H1 (cell line): Measurements from ENCODE around the gene GLI1. TPM values are rescaled to one million over a fixed set of nuclear protein-coding genes. Genes with fewer than 3 reads are reported as not detected.

Experiments
- CTCF ChIA-PET: fragments of 300-600 bp; sonication (Branson Sonifier 250); formaldehyde crosslinking; loops from one replicate; lab custom pipeline; 2021; ENCODE audit not compliant: partially characterized antibody; lab: Charles Lee
- POLR2A ChIA-PET: fragments of 300-600 bp; sonication (Branson Sonifier 250); formaldehyde crosslinking; loops from one replicate; lab custom pipeline; 2021; ENCODE audit warnings: inconsistent platforms; ENCODE audit not compliant: partially characterized antibody; lab: Charles Lee
- DNase-seq, 2 experiments: peaks; one replicate each; pipeline versions ENCODE4 v3.0.0 to v3.0.0-alpha.2; 2010 to 2022; ENCODE audit warnings: low spot score in 2 of 2, low read depth in 1 of 2, mixed read lengths in 1 of 2
- FAIRE-seq: peaks from 2 replicates; lab custom pipeline; 2011; peaks lifted over from hg19 to GRCh38; lab: Jason Lieb, UNC
- H2AFZ ChIP-seq: 2 replicates; pipeline ENCODE4 v1.8.1; 2012; ENCODE audit warnings: low read length, inconsistent platforms
- H2AK5ac ChIP-seq: 2 replicates; pipeline ENCODE4 v1.6.1; 2013; ENCODE audit warnings: low read depth, low read length
- H2BK120ac ChIP-seq: replicated peaks from 2 replicates; pipeline ENCODE3; 2013; ENCODE audit warnings: low read depth, low read length, inconsistent platforms
- H2BK12ac ChIP-seq: 2 replicates; pipeline ENCODE4 v1.6.1; 2013; ENCODE audit warnings: low read depth, low read length
- H2BK15ac ChIP-seq: 2 replicates; pipeline ENCODE4 v1.6.1; 2013; ENCODE audit warnings: low read length
- H2BK20ac ChIP-seq: 2 replicates; pipeline ENCODE4 v1.6.1; 2013; ENCODE audit warnings: low read length
- H2BK5ac ChIP-seq: 2 replicates; pipeline ENCODE4 v1.6.1; 2013; ENCODE audit warnings: low read depth, low read length
- H3K14ac ChIP-seq: 2 replicates; pipeline ENCODE4 v1.6.1; 2013; ENCODE audit warnings: inconsistent platforms; ENCODE audit not compliant: insufficient read length
- H3K18ac ChIP-seq: 2 replicates; pipeline ENCODE4 v1.6.1; 2013; ENCODE audit warnings: low read length; ENCODE audit errors: extremely low read depth
- H3K23ac ChIP-seq: 2 replicates; pipeline ENCODE4 v1.6.1; 2013; ENCODE audit warnings: inconsistent platforms; ENCODE audit not compliant: insufficient read length
- H3K23me2 ChIP-seq: 2 replicates; pipeline ENCODE4 v1.6.1; 2013; ENCODE audit warnings: low read depth, low read length
- H3K27ac ChIP-seq: 2 replicates; pipeline ENCODE4 v1.6.1; 2011; ENCODE audit warnings: low read depth, low read length, inconsistent platforms
- H3K27me3 ChIP-seq, 4 experiments: replicated peaks in 1 of 4; 1 replicate in 1 of 4; 2 replicates in 3 of 4; pipeline versions ENCODE4 v1.6.1 to v1.8.1; 2011 to 2013; ENCODE audit warnings: low read length in 3 of 4, mild to moderate bottlenecking in 3 of 4, inconsistent platforms in 2 of 4, mixed read lengths in 2 of 4, moderate library complexity in 1 of 4; ENCODE audit not compliant: control insufficient read depth in 3 of 4, insufficient read depth in 3 of 4; ENCODE audit errors: extremely low read depth in 1 of 4
- H3K36me3 ChIP-seq, 4 experiments: 2 replicates each; pipeline versions ENCODE4 v1.6.1 to v1.8.1; 2011 to 2013; ENCODE audit warnings: mild to moderate bottlenecking in 4 of 4, low read length in 3 of 4, moderate library complexity in 2 of 4, control low read depth in 1 of 4, inconsistent platforms in 1 of 4; ENCODE audit not compliant: insufficient read depth in 4 of 4, control insufficient read depth in 2 of 4
- H3K4ac ChIP-seq: replicated peaks from 2 replicates; pipeline ENCODE3; 2013; ENCODE audit warnings: low read length, low read depth, mixed read lengths, inconsistent platforms; ENCODE audit not compliant: insufficient read length
- H3K4me1 ChIP-seq, 4 experiments: replicated peaks in 1 of 4; 1 replicate in 1 of 4; 2 replicates in 3 of 4; pipeline versions ENCODE4 v1.6.1 to v1.8.1; 2011 to 2013; ENCODE audit warnings: low read length in 3 of 4, inconsistent platforms in 2 of 4, mixed read lengths in 1 of 4; ENCODE audit not compliant: insufficient read depth in 4 of 4, control insufficient read depth in 3 of 4
- H3K4me2 ChIP-seq, 2 experiments: 2 replicates each; pipeline versions ENCODE4 v1.6.1 to v1.8.1; 2011 to 2013; ENCODE audit warnings: low read depth in 2 of 2, low read length in 2 of 2, control low read depth in 1 of 2, inconsistent platforms in 1 of 2, mild to moderate bottlenecking in 1 of 2; ENCODE audit not compliant: insufficient read depth in 1 of 2
- H3K4me3 ChIP-seq, 4 experiments: fragments of 200-600, 300-600 bp in 1 of 4; sonication (generic), shearing (Covaris generic), sonication (Bioruptor Twin) in 1 of 4; 2 replicates each; pipeline versions ENCODE4 v1.5.1 to v1.8.1; 2011 to 2016; ENCODE audit warnings: low read length in 4 of 4, low read depth in 3 of 4, control low read depth in 2 of 4, inconsistent platforms in 2 of 4, mild to moderate bottlenecking in 2 of 4, mixed read lengths in 1 of 4, moderate library complexity in 1 of 4; ENCODE audit not compliant: insufficient read depth in 2 of 4; ENCODE audit errors: extremely low read depth in 1 of 4
- H3K56ac ChIP-seq: replicated peaks from 2 replicates; pipeline ENCODE3; 2013; ENCODE audit warnings: low read depth, mild to moderate bottlenecking, mixed read lengths, low read length, inconsistent platforms; ENCODE audit not compliant: insufficient read length
- H3K79me1 ChIP-seq: 2 replicates; pipeline ENCODE4 v1.6.1; 2013; ENCODE audit warnings: low read depth, low read length, control low read depth
- H3K79me2 ChIP-seq, 2 experiments: 2 replicates each; pipeline versions ENCODE4 v1.6.1 to v1.8.1; 2012 to 2013; ENCODE audit warnings: low read length in 2 of 2, mild to moderate bottlenecking in 2 of 2, inconsistent platforms in 1 of 2; ENCODE audit not compliant: insufficient read depth in 2 of 2, control insufficient read depth in 1 of 2
- H3K9ac ChIP-seq, 4 experiments: replicated peaks in 1 of 4; 1 replicate in 1 of 4; 2 replicates in 3 of 4; pipeline versions ENCODE4 v1.6.1 to v1.8.1; 2011 to 2013; ENCODE audit warnings: low read depth in 3 of 4, low read length in 3 of 4, control low read depth in 2 of 4, mild to moderate bottlenecking in 2 of 4, moderate library complexity in 2 of 4, inconsistent platforms in 1 of 4; ENCODE audit errors: extremely low read depth in 1 of 4
- H3K9me3 ChIP-seq, 2 experiments: 2 replicates each; pipeline versions ENCODE4 v1.6.1 to v1.8.1; 2012 to 2013; ENCODE audit warnings: mild to moderate bottlenecking in 2 of 2, moderate library complexity in 2 of 2, control low read depth in 1 of 2, inconsistent platforms in 1 of 2, low read depth in 1 of 2, low read length in 1 of 2, mixed read lengths in 1 of 2; ENCODE audit not compliant: insufficient read depth in 2 of 2
- H4K20me1 ChIP-seq, 2 experiments: replicated peaks in 1 of 2; 2 replicates each; pipeline versions ENCODE3 to v1.8.1; 2011 to 2013; ENCODE audit warnings: inconsistent platforms in 2 of 2, low read length in 2 of 2, mild to moderate bottlenecking in 1 of 2; ENCODE audit not compliant: insufficient read depth in 2 of 2, control insufficient read depth in 1 of 2
- H4K5ac ChIP-seq: 2 replicates; pipeline ENCODE4 v1.6.1; 2013; ENCODE audit warnings: low read length, low read depth, mixed read lengths, inconsistent platforms; ENCODE audit not compliant: insufficient read length
- H4K8ac ChIP-seq: 2 replicates; pipeline ENCODE4 v1.8.0; 2013; ENCODE audit warnings: mild to moderate bottlenecking, moderate library complexity, low read length, inconsistent platforms; ENCODE audit not compliant: insufficient read depth; ENCODE audit errors: extremely low read depth
- H4K91ac ChIP-seq: replicated peaks from 2 replicates; pipeline ENCODE3; 2013; ENCODE audit warnings: low read length, mixed read lengths, inconsistent platforms; ENCODE audit not compliant: insufficient read length
- BCL11A ChIP-seq, 2 experiments: IDR thresholded peaks; one replicate each; pipeline ENCODE4 v1.6.1; 2011; ENCODE audit warnings: low read depth in 2 of 2, low read length in 2 of 2, mild to moderate bottlenecking in 2 of 2
- CHD2 ChIP-seq: IDR thresholded peaks from 2 replicates; pipeline ENCODE4 v1.6.1; 2012; ENCODE audit warnings: low read length, improper control_type of control experiment
- CTBP2 ChIP-seq: IDR thresholded peaks from 2 replicates; pipeline ENCODE4 v1.7.0; 2011; ENCODE audit warnings: borderline replicate concordance, mild to moderate bottlenecking, moderate library complexity, mixed read lengths, low read length; ENCODE audit not compliant: insufficient read depth, insufficient read length
- KDM1A ChIP-seq: fragments of 200-600, 300-600 bp; sonication (generic); IDR thresholded peaks from 2 replicates; pipeline ENCODE4 v1.7.1; 2016; ENCODE audit warnings: mild to moderate bottlenecking, low read length, borderline replicate concordance
- NRF1 ChIP-seq: IDR thresholded peaks from 2 replicates; pipeline ENCODE4 v1.6.1; 2011; ENCODE audit warnings: mild to moderate bottlenecking, low read depth, low read length, improper control_type of control experiment
- PHF8 ChIP-seq: fragments of 200-600 bp; sonication (generic); conservative IDR thresholded peaks from 2 replicates; pipeline ENCODE4 v1.7.1; 2012; ENCODE audit warnings: low read depth, mild to moderate bottlenecking, inconsistent platforms, low read length, moderate library complexity
- POU5F1 ChIP-seq: IDR thresholded peaks from 2 replicates; pipeline ENCODE4 v1.6.1; 2011; ENCODE audit warnings: low read depth, mild to moderate bottlenecking, low read length, moderate library complexity
- SIN3A ChIP-seq, 2 experiments: IDR thresholded peaks in 1 of 2; conservative IDR thresholded peaks in 1 of 2; 2 replicates each; pipeline ENCODE4 v1.6.1; 2011 to 2012; ENCODE audit warnings: low read length in 2 of 2, improper control_type of control experiment in 1 of 2, low read depth in 1 of 2, mild to moderate bottlenecking in 1 of 2
- SIX5 ChIP-seq: IDR thresholded peaks from 2 replicates; pipeline ENCODE4 v1.6.1; 2011; ENCODE audit warnings: mild to moderate bottlenecking, low read depth, low read length
- TAF1 ChIP-seq: IDR thresholded peaks from 2 replicates; pipeline ENCODE4 v1.6.1; 2011; ENCODE audit warnings: mild to moderate bottlenecking, low read depth, low read length
- USF2 ChIP-seq: IDR thresholded peaks from 2 replicates; pipeline ENCODE4 v1.6.1; 2011; ENCODE audit warnings: low read length, improper control_type of control experiment
- polyA plus RNA-seq, 7 experiments: library from polyadenylated mRNA; depleted of rRNA in 3 of 7; stranded (reverse) in 5 of 7; unstranded in 2 of 7; fragments of >200 nt in 5 of 7; fragments of 200-250 nt in 2 of 7; gene quantifications; 1 replicate in 5 of 7; 2 replicates in 1 of 7; 4 replicates in 1 of 7; pipeline versions ENCODE4 v1.2.1 to v1.2.3, GENCODE V29; 2011 to 2013; ENCODE audit warnings: missing spikeins in 2 of 7, mixed read lengths in 2 of 7
- total RNA-seq: library from RNA; stranded (reverse); fragmentation: NEBNext Ultra II Directional; extraction: Animal tissue kit (Norgen Biotek cat#: 25700); gene quantifications from 2 replicates; pipeline ENCODE4 v1.2.1, GENCODE V29; 2021
- TF ChIP-seq, protein P1 (sequence below): IDR thresholded peaks from 2 replicates; pipeline ENCODE4 v1.6.1; 2012; ENCODE audit warnings: low read length, inconsistent platforms

Gene GLI1
- total and polyA plus RNA-seq, 2 of the 8 experiments (the other 6 are each of a cell fraction or from before 2014, with no cell fraction given): 23.5 to 25.3 TPM

DNA sequence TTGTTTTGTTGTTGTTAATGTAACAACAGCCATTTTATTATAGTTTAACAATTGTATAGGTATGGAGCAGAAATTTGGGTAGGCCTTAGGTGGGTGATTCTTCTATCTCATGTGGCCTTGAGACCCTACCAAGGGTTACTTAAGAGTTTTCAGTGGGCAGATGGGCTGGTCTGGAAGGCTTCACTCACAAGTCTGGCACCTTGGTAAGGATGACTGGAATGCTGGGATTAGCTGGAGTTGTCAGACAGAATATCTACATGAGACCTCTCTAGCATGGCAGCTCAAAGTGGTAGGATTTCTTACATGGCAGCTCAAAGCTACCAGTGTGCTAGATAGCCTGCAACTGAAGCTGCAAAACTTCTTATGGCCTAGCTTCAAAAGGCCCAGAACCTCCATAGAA is 26.1 kb downstream of the GLI1 start:
- Histone ChIP-seq H2BK5ac (no peak overlapping the region), H3K36me3 (peaks cover 5 to 19% (median 17%) of the 10 kb centered on the region in 4 experiments), H3K79me2 (peaks cover 14 to 25% of the 10 kb centered on the region in 2 experiments), H3K9me3 (no peaks in the 10 kb centered on the region), H3K23ac (no peak overlapping the region), H4K8ac (no peak overlapping the region), H3K18ac (no peak overlapping the region), H2BK20ac (no peak overlapping the region), H2AK5ac (no peak overlapping the region), H3K14ac (no peak overlapping the region), H3K4me3 (no peak overlapping the region), H4K91ac (no peak overlapping the region), H3K4me2 (no peak overlapping the region), H3K4ac (no peak overlapping the region), H3K27ac (no peak overlapping the region), H2BK12ac (no peak overlapping the region), H4K5ac (no peak overlapping the region), H3K79me1 (peaks cover 8% of the 10 kb centered on the region; the same call in 1 of the 2 replicates), H4K20me1 (no peaks in the 10 kb centered on the region), H2BK120ac (no peak overlapping the region), H3K4me1 (peaks cover 0 to 7% (median 2%) of the 10 kb centered on the region in 4 experiments; a peak in 6 of 7 replicates), H3K23me2 (peaks cover 5% of the 10 kb centered on the region; the same call in 1 of the 2 replicates), H2BK15ac (no peak overlapping the region), H3K9ac (no peak overlapping the region), H3K56ac (no peak overlapping the region), H3K27me3 (no peaks in the 10 kb centered on the region), H2AFZ (no peak overlapping the region)
- DNase-seq: no peak
- ChIA-PET POLR2A (no interaction called here), CTCF (interaction anchor here (0.7 to 25.1 kb wide), 5 partner anchors 10 to 260 kb away, joined by 3 to 441 read pairs (median 4); partner anchors contain the start of genes GLI1 and INHBE)
- no peak for FAIRE-seq
- TF ChIP-seq CHD2 (no peak), BCL11A (IDR thresholded peaks at IDR 0.05; ENCODE audit: low read depth in 2 of 2, low read length in 2 of 2) (no peak), NRF1 (no peak), SIX5 (no peak), POU5F1 (no peak), PHF8 (no peak), SIN3A (conservative IDR thresholded peaks at IDR 0.05 in 1 of 2, IDR thresholded peaks at IDR 0.05 in 1 of 2; ENCODE audit: low read depth in 1 of 2, low read length in 2 of 2) (no peak), KDM1A (no peak), CTBP2 (no peak), TAF1 (no peak), USF2 (no peak)
- TF ChIP-seq, protein P1, sequence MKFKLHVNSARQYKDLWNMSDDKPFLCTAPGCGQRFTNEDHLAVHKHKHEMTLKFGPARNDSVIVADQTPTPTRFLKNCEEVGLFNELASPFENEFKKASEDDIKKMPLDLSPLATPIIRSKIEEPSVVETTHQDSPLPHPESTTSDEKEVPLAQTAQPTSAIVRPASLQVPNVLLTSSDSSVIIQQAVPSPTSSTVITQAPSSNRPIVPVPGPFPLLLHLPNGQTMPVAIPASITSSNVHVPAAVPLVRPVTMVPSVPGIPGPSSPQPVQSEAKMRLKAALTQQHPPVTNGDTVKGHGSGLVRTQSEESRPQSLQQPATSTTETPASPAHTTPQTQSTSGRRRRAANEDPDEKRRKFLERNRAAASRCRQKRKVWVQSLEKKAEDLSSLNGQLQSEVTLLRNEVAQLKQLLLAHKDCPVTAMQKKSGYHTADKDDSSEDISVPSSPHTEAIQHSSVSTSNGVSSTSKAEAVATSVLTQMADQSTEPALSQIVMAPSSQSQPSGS: no peak
